Caco-2 (cell line): ENCODE measurements around the gene TSPAN18. TPM values are rescaled to one million over a fixed set of nuclear protein-coding genes. Genes with fewer than 3 reads are reported as not detected.

Source experiments
- BruUV-seq: library from RNA; stranded (reverse); fragments of 400-500 nt; replicated peaks from 2 replicates; lab custom pipeline; 2021; lab: Mats Ljungman, UMichigan
- CTCF ChIA-PET: fragments of 300-600 bp; sonication (Branson Sonifier 250); formaldehyde crosslinking; loops from one replicate; lab custom pipeline; 2022; ENCODE audit warnings: antibody characterized with exemption; lab: Charles Lee
- POLR2A ChIA-PET: fragments of 300-600 bp; sonication (Branson Sonifier 250); formaldehyde crosslinking; loops from one replicate; lab custom pipeline; 2022; ENCODE audit warnings: antibody characterized with exemption; lab: Charles Lee
- DNase-seq, 2 experiments: peaks; one replicate each; pipeline versions ENCODE4 v3.0.0 to v3.0.0-alpha.2; 2020 to 2022
- H3K27me3 ChIP-seq: replicated peaks from 2 replicates; pipeline ENCODE4 v1.6.0; 2011; ENCODE audit warnings: low read length; ENCODE audit not compliant: control insufficient read depth, insufficient read depth
- H3K36me3 ChIP-seq: 2 replicates; pipeline ENCODE4 v1.5.1; 2011; ENCODE audit warnings: low read length; ENCODE audit not compliant: control insufficient read depth, insufficient read depth
- H3K4me1 ChIP-seq: fragments of 250-450 bp; sonication (Bioruptor Pico); 2 replicates; pipeline ENCODE4 v1.5.1; 2020; ENCODE audit warnings: mild to moderate bottlenecking
- H3K4me3 ChIP-seq: 2 replicates; pipeline ENCODE4 v1.5.1; 2011; ENCODE audit warnings: low read depth, mild to moderate bottlenecking, control low read depth, low read length
- H3K9me3 ChIP-seq: fragments of 250-450 bp; sonication (Bioruptor Pico); 2 replicates; pipeline ENCODE4 v1.5.1; 2020; ENCODE audit warnings: mild to moderate bottlenecking, moderate library complexity
- H3K27ac Mint-ChIP-seq: one replicate; pipeline ENCODE4 v1.8.0; 2022; ENCODE audit warnings: mixed read lengths; ENCODE audit not compliant: unreplicated experiment
- H3K27me3 Mint-ChIP-seq: one replicate; pipeline ENCODE4 v1.8.0; 2022; ENCODE audit warnings: mixed read lengths; ENCODE audit not compliant: insufficient read depth, unreplicated experiment
- H3K36me3 Mint-ChIP-seq: one replicate; pipeline ENCODE4 v1.8.0; 2022; ENCODE audit warnings: mild to moderate bottlenecking, mixed read lengths; ENCODE audit not compliant: insufficient read depth, unreplicated experiment
- H3K4me1 Mint-ChIP-seq: one replicate; pipeline ENCODE4 v1.8.0; 2022; ENCODE audit warnings: low read depth, mixed read lengths; ENCODE audit not compliant: unreplicated experiment
- H3K4me3 Mint-ChIP-seq: one replicate; pipeline ENCODE4 v1.8.0; 2022; ENCODE audit warnings: mild to moderate bottlenecking, moderate library complexity, mixed read lengths; ENCODE audit not compliant: unreplicated experiment
- H3K9me3 Mint-ChIP-seq: one replicate; pipeline ENCODE4 v1.8.0; 2022; ENCODE audit warnings: mixed read lengths; ENCODE audit not compliant: unreplicated experiment
- CTCF ChIP-seq, 2 experiments: fragments of 200-600 bp in 1 of 2; IDR thresholded peaks; 1 replicate in 1 of 2; 2 replicates in 1 of 2; pipeline versions ENCODE4 v1.5.1 to v1.8.0; 2011 to 2022; ENCODE audit warnings: antibody characterized with exemption in 1 of 2, control low read depth in 1 of 2, inconsistent platforms in 1 of 2, low read depth in 1 of 2, low read length in 1 of 2, mild to moderate bottlenecking in 1 of 2, moderate library complexity in 1 of 2; ENCODE audit not compliant: insufficient read depth in 1 of 2, severe bottlenecking in 1 of 2, unreplicated experiment in 1 of 2
- intact Hi-C: fragments of 100-400 bp; cut with micrococcal nuclease; formaldehyde crosslinking; loops from one replicate; pipeline ENCODE4 v1.10.0; 2022; ENCODE audit not compliant: unreplicated experiment
- total RNA-seq: library from RNA; stranded (reverse); gene quantifications from 2 replicates; pipeline ENCODE4 v1.2.3, GENCODE V29; 2022

Gene TSPAN18
- total RNA-seq, 1 experiment from 2014 or later: 7.4 TPM

GRCh38 chr11:44803009-44803408 lies 76.2 kb downstream of the TSPAN18 start:
- POLR2A ChIA-PET: no interaction called here
- Mint-ChIP-seq H3K36me3 (no peaks in the 10 kb centered on the region), H3K27me3 (peaks cover 7% of the 10 kb centered on the region), H3K4me1 (no peaks in the 10 kb centered on the region), H3K9me3 (no peaks in the 10 kb centered on the region), H3K27ac (no peak overlapping the region), H3K4me3 (no peak overlapping the region)
- Histone ChIP-seq H3K9me3 (no peaks in the 10 kb centered on the region), H3K4me3 (no peak overlapping the region), H3K36me3 (no peaks in the 10 kb centered on the region), H3K4me1 (no peaks in the 10 kb centered on the region), H3K27me3 (no peaks in the 10 kb centered on the region)
- no peak for TF ChIP-seq CTCF (IDR thresholded peaks at IDR 0.05; ENCODE audit: insufficient read depth in 1 of 2, low read depth in 1 of 2, low read length in 1 of 2, severe bottlenecking in 1 of 2, unreplicated experiment in 1 of 2)
- BruUV-seq: no TSS peak
- intact Hi-C loops: no loop called here
- DNase-seq: no peak
- CTCF ChIA-PET: no interaction called here

GRCh38 chr11:44804449-44805437 lies 78.0 kb downstream of the TSPAN18 start:
- no peaks in the 10 kb centered on the region for H3K4me1 ChIP-seq
- no peak for TF ChIP-seq CTCF (IDR thresholded peaks at IDR 0.05; ENCODE audit: insufficient read depth in 1 of 2, low read depth in 1 of 2, low read length in 1 of 2, severe bottlenecking in 1 of 2, unreplicated experiment in 1 of 2)
- BruUV-seq: no TSS peak
- intact Hi-C loops: no loop called here
- H3K4me3 ChIP-seq: no peak overlapping the region
- Mint-ChIP-seq H3K9me3 (no peaks in the 10 kb centered on the region), H3K4me1 (no peaks in the 10 kb centered on the region), H3K27ac (no peak overlapping the region), H3K27me3 (peaks cover 9% of the 10 kb centered on the region), H3K4me3 (no peak overlapping the region), H3K36me3 (no peaks in the 10 kb centered on the region)
- no peak for DNase-seq
- no peaks in the 10 kb centered on the region for H3K36me3 ChIP-seq
- H3K27me3 ChIP-seq: no peaks in the 10 kb centered on the region
- CTCF ChIA-PET: interaction anchor here (0.7 kb wide), 1 partner anchor 106 kb away, joined by 3 read pairs; no protein-coding TSS in a partner anchor
- POLR2A ChIA-PET: interaction anchor here (0.7 kb wide), 1 partner anchor 726 kb away, joined by 9 read pairs; no protein-coding TSS in a partner anchor
- H3K9me3 ChIP-seq: no peaks in the 10 kb centered on the region

GRCh38 chr11:44805596-44805995 lies 78.8 kb downstream of the TSPAN18 start:
- Histone ChIP-seq H3K4me1 (no peaks in the 10 kb centered on the region), H3K36me3 (no peaks in the 10 kb centered on the region), H3K27me3 (no peaks in the 10 kb centered on the region), H3K9me3 (no peaks in the 10 kb centered on the region), H3K4me3 (no peak overlapping the region)
- POLR2A ChIA-PET: no interaction called here
- Mint-ChIP-seq H3K27ac (no peak overlapping the region), H3K36me3 (no peaks in the 10 kb centered on the region), H3K4me1 (no peaks in the 10 kb centered on the region), H3K27me3 (peaks cover 9% of the 10 kb centered on the region), H3K9me3 (no peaks in the 10 kb centered on the region), H3K4me3 (no peak overlapping the region)
- no peak for TF ChIP-seq CTCF (IDR thresholded peaks at IDR 0.05; ENCODE audit: insufficient read depth in 1 of 2, low read depth in 1 of 2, low read length in 1 of 2, severe bottlenecking in 1 of 2, unreplicated experiment in 1 of 2)
- no peak for DNase-seq
- intact Hi-C loops: no loop called here
- BruUV-seq: no TSS peak
- CTCF ChIA-PET: no interaction called here
